GM19043 (cell line): ENCODE measurements around the gene PRMT7.

Source experiments
- ATAC-seq: cut with Tn5 transposase; IDR thresholded peaks from one replicate; pipeline ENCODE4 v1.9.1; 2021; ENCODE audit warnings: low read depth; ENCODE audit not compliant: unreplicated experiment

PRMT7 gene

DNA sequence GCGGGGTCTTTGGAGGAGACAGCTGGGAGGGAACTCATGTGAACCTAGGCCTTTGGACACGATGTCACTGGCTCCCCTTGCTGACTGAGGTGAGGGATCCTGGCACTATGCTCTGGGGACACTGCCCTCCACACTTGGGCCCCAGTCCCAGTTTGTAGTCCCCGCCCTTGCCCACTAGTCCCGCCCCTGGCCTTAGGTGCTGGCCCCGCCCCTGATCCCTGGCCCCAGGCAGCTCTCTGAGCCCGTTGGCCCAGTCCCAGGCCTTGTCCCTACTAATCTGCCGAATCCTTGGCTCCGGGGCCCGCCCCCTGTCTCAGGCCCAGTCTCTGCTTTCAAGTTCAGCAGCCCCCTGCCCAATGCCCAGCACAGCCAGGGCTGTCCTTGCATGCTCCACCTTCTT, 76.5 kb downstream of the PRMT7 start:
- ATAC-seq: no peak

DNA sequence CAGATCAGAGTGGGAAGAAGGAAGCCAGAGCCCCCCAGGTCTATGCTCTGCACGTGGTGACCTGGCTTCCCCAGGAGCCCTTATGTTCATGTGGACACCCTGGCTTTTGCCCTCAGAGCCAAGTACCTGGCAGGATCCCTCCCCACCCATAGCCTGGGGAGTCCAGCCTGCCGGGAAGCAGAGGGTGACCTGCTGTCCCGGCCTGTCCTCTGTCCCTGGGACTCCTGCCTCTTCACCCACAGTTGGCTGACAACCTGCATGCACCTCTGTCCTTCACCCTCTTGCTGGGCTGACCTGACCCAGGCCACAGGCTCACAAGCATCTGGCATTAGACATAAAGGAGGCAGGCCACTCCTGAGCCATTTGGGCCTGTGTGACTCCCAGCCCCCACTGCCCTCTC, 77.3 kb downstream of the PRMT7 start:
- ATAC-seq: no peak

DNA sequence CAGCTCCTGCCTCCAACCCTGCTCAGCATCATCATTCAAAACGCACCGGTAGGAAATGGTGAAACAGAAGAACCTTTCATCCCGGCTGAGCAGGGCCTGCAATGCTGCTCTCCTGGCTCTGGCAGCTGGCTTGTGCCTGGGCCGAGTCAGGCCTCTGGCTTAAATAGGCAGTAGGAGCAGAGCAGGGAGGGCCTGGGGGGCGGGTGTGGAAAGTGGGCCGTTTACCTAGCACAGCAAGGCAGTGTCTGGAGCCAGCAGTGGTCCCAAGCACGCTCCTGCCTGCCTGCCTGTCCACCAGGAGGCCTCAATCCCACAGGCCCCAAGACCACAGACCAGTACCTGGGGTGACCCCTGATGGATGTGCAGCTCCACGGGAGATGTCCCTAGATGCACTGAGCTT, 78.2 kb downstream of the PRMT7 start:
- ATAC-seq: no peak

DNA sequence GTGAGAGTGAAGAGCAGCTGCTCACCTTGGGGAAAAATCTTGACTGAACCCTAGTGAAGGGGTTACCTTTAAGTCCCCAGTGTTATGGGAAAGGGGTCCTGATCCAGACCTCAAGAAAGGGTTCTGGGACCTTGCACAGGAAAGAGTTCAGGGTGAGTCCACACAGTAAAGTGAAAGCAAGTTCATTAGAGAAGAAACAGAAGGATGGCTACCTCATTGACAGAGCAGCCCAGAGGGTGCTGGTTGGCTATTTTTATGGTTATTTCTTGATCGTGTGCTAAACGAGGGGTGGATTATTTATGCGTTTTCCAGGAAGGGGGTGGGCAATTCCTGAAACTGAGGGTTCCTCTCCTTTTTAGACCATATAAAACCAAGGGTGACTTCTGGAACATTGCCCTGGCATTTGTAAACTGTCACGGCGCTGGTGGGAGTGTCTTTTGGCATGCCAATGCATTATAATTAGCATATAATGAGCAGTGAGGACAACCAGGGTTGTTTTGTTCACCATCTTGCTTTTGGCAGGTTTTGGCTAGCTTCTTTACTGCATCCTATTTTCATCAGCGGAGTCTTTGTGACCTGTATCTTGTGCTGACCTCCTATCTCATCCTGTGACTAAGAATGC, 79.0 kb downstream of the PRMT7 start:
- no peak for ATAC-seq

DNA sequence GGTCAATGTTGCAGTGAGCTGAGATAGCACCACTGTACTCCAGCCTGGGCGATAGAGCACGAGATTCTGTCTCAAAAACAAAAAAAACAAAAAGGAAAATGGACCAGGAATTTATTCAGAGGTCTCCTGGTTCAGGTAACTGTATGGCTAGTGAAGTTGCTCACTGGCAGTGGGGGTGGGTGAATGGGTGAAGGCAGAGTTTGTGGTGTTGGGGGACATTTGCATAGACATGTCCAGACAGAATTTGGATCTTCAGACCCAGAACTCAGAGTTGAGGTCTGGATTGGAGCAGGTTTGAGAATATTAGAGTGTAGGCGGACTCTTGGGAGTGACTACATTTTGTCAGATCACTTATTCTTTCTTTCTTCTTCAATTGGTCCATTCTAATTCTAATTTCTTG, 82.5 kb downstream of the PRMT7 start:
- no peak for ATAC-seq

DNA sequence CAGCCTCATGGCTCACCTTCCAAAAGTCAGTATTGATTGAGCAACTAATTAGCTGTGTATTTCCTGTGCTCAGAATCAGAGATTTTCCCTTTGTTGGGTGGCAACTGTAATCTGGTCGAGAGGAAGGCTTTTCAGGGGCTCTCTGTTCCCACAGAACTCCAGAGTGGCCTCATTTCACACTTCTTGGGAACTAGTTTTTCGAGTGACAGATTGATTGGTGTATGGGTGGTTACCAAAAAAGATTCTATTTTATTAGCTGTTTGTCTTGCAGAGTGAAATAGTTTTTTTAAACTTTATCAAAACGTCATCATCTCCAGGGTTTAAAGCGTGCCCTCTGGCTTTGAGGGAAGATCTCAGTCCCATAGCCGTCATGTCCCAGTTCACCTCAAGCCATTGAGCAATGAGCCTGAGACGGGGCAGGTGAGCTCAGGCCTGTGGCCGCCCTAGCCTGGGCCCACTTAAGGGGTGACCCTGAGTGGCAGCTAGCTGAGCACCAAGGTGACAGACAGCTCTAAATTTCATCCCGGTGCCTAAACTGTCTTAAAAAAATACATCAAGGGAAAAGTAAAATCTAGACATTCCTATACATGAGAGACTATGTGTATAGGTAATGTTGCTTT, 84.5 kb downstream of the PRMT7 start:
- ATAC-seq: no peak

DNA sequence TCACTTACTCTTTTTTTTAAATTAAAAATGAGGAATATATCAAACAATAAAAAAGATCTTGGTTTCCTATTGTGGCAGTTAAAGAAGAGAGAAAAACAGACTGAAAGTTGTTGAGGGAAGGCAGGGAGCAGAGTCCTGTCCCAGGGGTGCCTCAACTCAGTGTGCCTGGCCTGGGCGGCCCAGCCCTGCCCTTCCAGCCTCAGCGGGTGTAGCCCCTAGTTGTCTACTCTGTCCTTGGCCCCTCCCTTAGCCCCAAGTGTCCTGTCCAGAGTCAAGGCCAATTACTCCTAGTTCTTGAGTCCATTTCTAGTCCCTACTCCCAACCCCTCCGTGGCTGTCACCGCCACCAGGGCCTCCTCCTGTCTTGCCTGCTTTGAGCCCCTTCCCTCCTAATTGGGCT, 85.0 kb downstream of the PRMT7 start:
- no peak for ATAC-seq

DNA sequence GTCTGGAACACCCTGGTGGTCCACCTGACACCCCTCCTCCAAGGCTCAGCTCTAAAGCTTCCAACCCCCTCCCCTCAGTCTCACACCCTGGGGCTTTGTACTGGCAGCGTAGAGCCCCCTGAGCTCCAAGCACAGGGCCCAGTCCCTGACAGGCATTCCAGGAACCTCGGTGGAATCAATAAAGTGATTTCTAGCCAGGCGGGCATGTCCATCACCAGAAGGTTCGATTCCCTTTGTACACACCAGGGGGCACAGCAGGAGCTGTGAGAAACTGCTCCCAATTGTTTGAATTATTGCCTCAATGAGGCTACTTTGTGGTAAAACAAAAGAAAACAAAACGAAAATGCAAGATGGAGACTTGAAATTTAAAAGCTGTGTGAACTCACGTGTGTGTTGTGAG, 85.7 kb downstream of the PRMT7 start:
- no peak for ATAC-seq

DNA sequence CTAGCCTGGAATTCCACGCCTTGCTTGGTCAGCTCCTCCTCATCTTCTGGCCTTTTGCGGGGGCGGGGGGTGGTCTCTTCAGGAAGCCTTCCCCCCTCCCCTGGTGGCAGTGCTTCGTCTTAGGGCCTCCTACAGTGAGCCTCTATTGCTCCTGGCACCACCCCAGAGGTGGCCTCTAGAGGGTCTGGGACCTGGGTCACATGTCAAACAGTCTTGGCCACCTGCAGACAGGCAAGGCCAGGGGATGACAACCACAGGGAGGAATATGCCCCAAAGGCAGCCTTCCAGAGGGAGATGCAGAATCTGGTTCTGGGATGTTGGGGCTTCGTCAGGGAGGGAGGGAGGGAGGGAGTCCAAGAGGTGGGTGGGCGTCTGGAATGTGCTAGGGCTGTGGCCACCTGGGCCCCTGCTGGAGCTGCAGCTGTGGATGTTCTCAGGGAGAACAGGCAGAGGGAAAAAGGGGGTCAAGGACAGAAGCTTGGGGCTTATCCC, 86.9 kb downstream of the PRMT7 start:
- no peak for ATAC-seq

DNA sequence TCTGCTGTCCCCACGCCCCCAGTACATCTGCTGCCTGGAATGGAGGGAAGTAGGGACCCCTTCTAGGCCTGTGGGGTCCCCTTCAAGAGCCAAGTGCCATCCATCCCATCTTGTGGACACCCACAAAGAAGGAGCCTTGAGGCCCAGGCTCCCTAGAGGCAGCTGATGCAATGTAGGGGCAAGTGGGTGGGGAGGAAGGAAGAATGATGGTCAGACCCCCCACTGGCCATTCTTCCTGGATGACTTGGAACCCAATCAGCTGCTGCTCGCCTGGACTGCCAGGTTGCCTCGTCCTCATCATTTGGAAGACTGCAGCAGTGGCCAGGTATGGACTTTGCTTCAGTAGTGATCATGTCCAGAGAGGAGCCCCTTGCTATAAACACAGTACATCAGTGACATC, 88.6 kb downstream of the PRMT7 start:
- no peak for ATAC-seq

DNA sequence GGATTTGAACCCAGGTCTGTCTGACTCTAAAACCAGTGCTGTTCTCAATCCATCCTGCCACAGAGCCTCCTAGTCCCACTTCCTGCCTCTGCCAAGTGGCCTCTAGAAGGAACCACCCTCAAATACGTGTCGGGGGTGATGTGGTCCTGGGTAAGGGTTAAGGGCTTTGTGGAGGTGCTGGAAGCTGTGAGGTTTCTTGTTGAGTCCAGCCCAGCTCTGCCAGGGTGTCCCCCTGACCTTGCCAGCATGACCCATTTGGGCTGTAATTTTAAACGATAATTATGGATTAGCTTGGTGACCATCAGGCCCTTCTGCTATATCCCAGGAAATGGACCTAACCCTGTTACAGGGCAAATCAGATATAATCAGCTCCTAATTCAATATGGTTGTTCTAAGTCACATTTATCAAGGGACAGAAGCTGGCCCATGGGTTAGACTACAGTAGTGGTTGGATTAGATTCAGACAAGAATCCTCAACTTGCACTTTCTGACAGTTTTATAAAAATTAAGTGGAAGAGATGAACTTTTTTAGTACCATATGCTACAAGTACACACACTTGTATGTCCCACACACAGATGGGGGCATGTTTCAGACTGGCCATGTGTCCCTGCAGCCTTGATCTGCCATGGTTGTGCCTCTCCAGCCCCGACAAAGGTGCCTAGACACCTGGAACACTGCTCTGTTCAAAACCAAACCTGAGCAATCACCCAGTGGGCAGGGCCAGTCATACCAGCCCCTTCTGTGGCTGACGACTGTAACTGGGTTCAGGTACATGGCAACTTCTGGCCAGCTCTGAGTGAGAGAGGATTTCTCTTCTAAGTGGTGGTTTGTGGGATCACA, 89.5 kb downstream of the PRMT7 start:
- no peak for ATAC-seq

DNA sequence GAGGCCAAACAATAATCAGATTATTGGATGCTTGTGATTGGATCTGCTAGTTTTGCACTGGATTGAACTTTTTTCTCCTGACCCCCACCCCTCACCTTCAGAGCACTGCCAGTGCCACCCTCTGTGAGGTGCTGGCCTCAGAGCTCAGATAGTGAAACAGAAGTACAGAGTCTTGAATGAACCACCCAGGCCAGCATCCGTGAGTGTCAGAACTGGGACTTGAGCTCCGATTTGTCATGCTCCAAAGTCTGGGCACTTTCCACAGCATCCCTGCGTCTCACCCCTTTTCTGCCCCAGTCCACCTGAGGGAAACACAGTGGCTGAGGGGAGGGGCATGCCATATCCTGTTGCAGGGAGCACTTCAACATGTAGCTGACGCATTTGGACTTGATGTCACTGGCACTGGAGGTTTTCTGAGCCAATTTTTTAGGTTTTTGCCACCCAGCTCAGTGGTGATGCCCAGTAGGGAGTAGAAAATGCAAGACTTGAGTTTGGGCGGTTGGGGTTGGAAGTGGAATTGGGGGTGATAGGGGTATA, 90.2 kb downstream of the PRMT7 start:
- no peak for ATAC-seq

DNA sequence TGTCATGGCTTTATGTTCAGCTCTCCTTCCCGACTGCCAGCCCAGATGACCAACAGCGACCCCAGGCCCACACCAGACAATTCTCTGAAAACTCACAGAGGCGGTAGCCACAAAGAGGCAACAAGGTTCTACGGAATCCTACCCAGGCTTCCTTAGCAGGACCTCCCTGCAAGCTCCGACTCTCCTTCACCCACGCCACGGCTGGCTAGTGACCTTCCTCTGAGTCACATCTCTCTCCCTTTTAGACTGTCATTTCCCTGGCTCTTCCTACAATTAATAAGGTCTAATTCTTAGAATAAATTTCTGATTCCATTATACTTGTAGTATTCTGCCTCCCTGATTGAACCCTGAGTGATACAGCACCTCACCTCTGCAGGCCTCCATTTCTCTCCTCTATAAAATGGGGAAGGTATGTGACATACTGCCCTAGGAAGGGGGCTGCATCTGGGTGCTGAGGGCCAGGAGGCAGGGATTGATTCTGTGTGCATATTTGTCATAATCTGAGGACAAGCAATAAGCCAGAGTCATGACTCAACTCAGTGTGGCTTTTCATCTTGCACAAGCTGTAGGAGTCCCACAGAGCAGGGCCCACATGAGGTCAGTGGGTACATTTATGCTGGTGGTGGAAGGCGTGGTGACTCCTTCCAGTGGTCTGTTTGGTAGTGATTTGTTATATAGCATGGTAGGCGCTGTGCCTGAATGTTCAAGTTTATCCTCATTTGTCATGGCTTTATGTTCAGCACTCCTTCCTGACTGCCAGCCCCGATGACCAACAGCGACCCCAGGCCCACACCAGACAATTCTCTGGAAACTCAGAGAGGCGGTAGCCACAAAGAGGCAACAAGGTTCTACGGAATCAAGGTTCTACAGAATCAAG, 91.3 kb downstream of the PRMT7 start:
- no peak for ATAC-seq

DNA sequence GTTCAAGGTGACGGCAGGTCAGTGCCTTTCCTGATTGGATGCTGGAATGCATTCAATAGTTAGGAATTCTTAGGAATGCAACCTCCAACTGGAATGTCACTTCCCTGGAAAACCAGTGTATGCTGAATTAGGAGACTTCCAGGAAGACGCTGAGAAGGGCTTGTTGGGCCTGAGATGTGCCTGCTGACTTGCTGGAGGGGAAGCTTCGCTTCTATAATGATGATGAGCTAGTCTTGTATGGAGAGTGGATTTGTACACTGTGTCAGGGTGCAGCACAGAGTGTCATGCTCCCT, 91.9 kb downstream of the PRMT7 start:
- ATAC-seq: no peak

DNA sequence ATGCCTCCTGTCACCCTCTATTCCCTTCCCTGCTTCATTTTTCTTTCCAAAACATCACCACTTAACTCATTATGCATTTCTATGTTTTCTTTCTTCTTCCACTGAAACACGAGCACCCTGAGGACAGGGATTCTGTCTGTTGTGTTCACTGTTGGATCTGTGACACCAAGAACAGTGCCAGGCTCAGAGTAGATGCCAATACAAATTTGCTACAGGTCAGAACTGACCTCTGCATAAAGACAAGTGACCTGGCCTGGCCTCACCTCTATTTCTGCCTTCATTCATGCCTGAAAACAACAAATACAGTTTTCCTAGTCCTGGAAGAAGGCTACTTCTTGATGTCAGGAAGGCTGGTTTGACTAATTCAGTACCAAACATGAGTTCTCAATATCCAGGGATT, 92.4 kb downstream of the PRMT7 start:
- ATAC-seq: no peak

DNA sequence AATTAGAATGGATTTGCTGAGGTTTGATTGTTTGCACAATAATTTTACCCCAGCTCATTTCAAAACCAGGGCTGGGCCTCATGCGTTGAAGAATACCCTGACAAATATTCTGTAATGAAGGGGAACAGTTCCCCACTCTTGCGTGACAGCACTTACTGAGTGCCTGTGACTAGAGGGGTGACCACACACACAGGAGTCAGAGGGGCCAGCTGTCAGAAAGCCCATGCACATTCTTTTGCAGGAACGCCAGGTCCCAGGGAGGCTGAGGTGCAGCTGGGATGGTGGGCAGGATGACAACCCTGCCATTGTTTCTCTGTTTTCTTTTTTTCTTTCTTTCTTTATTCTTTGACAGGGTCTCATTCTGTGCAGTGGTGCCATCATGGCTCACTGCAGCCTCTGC, 92.9 kb downstream of the PRMT7 start:
- no peak for ATAC-seq

DNA sequence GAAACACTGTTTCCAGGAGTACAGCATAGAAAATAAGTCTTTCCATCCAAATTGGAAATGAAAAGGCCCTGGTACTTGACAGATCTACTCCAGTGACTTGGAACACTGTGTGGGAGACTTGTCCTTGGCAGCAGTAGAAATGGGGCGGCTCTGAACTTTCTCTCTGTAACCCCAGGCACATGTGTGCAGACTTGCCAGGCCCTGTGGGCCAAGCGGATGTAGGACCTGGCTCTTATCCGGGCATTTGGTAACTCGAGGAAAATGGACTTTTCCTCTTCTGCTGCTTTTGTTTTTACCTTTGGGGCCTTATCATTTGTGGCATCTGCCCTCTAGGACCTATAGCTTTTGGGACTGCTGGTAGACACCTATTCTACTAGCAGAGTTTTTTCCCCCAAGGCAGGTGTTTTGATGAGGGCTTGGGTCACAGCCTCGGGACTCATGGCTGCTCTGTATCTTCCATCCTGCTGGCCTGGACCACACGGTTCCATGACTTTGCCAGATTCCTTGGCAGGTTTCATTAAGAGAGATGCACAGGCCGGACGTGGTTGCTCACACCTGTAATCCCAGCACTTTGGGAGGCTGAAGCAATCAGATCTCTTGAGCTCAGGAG, 94.0 kb downstream of the PRMT7 start:
- no peak for ATAC-seq

DNA sequence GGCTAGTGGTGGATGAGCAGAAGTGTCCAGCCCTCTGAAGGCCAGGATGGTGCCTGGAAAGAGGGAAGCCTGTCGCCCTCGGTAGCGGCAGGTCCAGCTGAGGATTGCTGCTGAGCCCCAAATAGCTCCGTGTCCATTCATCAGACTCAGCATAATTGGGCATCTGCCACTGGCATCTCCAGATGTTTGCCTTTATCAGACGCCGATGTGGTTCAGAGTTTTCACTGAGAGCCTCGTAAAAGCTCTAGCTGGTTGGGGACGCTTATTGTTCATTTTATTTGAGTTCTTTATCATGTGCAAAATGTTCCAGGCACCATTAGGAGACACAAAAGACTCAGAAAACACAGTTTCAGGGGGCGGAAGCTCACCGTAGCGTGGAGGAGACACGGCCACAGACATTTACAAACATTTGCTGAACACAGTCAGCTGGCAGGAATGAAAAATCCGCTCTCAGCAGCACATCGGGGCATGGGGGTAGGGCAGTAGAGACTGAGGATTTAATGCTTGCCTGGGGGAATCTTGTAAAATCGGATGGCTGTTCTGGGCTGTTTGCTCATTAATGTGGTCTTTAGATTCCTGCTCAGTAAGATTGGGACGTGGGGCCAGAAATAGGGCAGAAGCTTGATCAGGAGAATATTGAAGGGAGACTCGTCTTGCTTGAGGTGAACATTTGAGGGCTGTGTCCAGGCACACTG, 95.8 kb downstream of the PRMT7 start:
- no peak for ATAC-seq
